Left ventricle myocardium inferior (tissue), 1 donor: Measurements from ENCODE around the gene R3HDML. TPM values are rescaled to one million over a fixed set of nuclear protein-coding genes. Genes with fewer than 3 reads are reported as not detected.

ENCODE experiments used
- DNase-seq: peaks from one replicate; pipeline ENCODE4 v3.0.0-alpha.2; 2020
- H3K27ac ChIP-seq: fragments of 200-600 bp; replicated peaks from 2 replicates; pipeline ENCODE4 v1.8.0; 2021
- H3K27me3 ChIP-seq: fragments of 200-600 bp; 2 replicates; pipeline ENCODE4 v1.8.0; 2021; ENCODE audit warnings: low read depth
- H3K36me3 ChIP-seq: fragments of 200-600 bp; 2 replicates; pipeline ENCODE4 v1.8.0; 2021
- H3K4me1 ChIP-seq: fragments of 200-600 bp; 2 replicates; pipeline ENCODE4 v1.8.0; 2021
- H3K4me3 ChIP-seq: fragments of 200-600 bp; 2 replicates; pipeline ENCODE4 v1.8.0; 2021; ENCODE audit warnings: mild to moderate bottlenecking, moderate library complexity
- H3K9me3 ChIP-seq: fragments of 200-600 bp; replicated peaks from 2 replicates; pipeline ENCODE4 v1.8.0; 2021
- intact Hi-C: fragments of 100-400 bp; cut with micrococcal nuclease; formaldehyde crosslinking; loops from one replicate; pipeline ENCODE4 v1.11.0; 2022
- total RNA-seq: library from RNA; stranded (reverse); fragmentation: NEBNext Ultra II Directional; extraction: Animal tissue kit (Norgen Biotek cat#: 25700); gene quantifications from one replicate; pipeline ENCODE4 v1.2.1, GENCODE V29; 2021
- TF ChIP-seq, protein P1 (sequence below): fragments of 200-600 bp; IDR thresholded peaks from 2 replicates; pipeline ENCODE4 v1.8.0; 2021; ENCODE audit warnings: antibody characterized with exemption, mild to moderate bottlenecking, borderline replicate concordance
- donor health status: DM: no; HTN: yes; CAD: no; lungs with severe emphysema.

R3HDML gene
- total RNA-seq, 1 donor from 2014 or later = not detected

DNA sequence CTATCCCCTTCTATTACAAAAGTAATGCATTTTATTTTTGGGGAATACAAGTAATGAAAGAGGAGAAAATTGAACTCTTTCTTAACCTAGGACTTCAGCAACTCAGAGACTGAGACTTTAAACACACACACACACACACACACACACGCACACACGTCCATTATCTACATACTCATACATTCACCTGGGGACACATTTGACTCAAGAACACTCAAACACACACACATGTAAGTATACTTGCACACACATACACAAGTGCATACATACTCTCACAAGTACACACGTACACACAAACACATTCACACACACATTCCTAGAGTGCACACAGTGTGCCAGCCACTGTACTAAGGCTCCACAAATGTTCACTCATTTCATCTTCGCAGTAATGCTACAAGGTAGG lies 2.1 kb upstream of the R3HDML start:
- no peak for DNase-seq
- Histone ChIP-seq H3K27ac (no peak overlapping the region), H3K4me1 (no peaks in the 10 kb centered on the region), H3K9me3 (no peaks in the 10 kb centered on the region), H3K36me3 (no peaks in the 10 kb centered on the region), H3K4me3 (no peak overlapping the region), H3K27me3 (peaks cover 47% of the 10 kb centered on the region)
- intact Hi-C loops = no loop called here
- TF ChIP-seq, protein P1, sequence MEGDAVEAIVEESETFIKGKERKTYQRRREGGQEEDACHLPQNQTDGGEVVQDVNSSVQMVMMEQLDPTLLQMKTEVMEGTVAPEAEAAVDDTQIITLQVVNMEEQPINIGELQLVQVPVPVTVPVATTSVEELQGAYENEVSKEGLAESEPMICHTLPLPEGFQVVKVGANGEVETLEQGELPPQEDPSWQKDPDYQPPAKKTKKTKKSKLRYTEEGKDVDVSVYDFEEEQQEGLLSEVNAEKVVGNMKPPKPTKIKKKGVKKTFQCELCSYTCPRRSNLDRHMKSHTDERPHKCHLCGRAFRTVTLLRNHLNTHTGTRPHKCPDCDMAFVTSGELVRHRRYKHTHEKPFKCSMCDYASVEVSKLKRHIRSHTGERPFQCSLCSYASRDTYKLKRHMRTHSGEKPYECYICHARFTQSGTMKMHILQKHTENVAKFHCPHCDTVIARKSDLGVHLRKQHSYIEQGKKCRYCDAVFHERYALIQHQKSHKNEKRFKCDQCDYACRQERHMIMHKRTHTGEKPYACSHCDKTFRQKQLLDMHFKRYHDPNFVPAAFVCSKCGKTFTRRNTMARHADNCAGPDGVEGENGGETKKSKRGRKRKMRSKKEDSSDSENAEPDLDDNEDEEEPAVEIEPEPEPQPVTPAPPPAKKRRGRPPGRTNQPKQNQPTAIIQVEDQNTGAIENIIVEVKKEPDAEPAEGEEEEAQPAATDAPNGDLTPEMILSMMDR = no peak

DNA sequence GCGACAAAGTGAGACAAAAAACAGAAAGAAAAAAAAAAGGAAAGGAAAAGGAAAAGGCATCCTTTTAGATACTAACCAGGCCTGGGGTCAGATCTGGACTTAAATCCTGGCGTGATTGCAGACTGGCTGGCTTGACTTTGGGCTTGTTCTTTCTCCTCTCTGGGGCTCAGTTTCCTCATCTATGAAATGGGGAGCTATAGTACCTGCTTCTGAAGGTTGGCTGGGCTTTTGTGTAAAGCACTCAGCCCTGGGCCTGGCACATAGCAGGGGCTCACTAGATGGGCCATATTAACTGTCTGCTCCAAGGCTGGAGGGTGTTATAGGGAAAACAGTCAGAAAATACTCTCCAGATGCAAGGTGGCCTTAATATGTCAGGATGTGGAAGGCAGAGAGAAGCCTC lies 1.2 kb upstream of the R3HDML start:
- intact Hi-C loops = no loop called here
- Histone ChIP-seq H3K4me1 (no peaks in the 10 kb centered on the region), H3K4me3 (no peak overlapping the region), H3K36me3 (no peaks in the 10 kb centered on the region), H3K9me3 (no peaks in the 10 kb centered on the region), H3K27me3 (peaks cover 47% of the 10 kb centered on the region), H3K27ac (no peak overlapping the region)
- TF ChIP-seq, protein P1 = no peak
- DNase-seq = no peak

DNA sequence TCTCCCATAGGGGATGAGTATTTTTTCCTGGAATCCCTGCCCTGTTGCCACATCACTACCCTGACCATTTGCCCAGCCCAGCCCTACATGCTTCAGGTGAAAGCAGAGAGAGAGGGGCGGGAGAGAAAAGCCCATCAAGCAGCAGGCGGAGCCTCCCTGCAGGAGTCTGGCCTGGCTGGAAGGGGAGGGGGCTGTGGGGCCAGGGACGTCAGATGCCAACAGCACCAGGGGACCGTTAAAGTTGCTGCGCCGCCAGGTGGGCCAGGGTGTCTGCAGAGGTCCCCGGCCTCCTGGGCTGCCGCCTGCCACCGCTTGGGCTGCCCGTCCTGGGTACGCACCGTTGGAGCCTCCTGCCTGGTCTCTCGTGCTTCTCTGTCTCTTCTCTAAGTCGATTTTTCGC lies 757 bp upstream of the R3HDML start:
- H3K27ac ChIP-seq = no peak overlapping the region
- no peak for DNase-seq
- H3K4me1 ChIP-seq = no peaks in the 10 kb centered on the region
- intact Hi-C loops = no loop called here
- H3K36me3 ChIP-seq = no peaks in the 10 kb centered on the region
- TF ChIP-seq, protein P1 = no peak
- no peaks in the 10 kb centered on the region for H3K9me3 ChIP-seq
- H3K4me3 ChIP-seq = no peak overlapping the region
- H3K27me3 ChIP-seq = peaks cover 43% of the 10 kb centered on the region

DNA sequence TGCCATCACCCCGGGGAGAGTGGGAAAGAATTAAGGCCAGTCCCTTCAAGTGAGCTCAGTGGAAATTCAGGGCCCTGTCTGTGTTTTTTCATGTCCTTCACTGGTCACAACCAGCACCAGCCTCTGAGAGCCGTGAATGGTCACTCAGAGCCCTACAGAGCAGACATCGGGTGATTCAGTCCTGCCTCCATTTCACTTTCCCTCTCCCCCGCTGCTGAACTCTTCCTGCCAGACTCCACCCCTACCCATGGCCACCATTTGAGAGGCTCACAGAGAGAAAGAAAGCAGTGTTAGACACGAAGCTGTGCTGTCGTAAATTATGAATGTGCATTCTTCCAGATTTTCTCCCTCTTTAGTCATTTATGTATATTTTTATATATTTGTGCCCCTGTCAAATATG lies 5.4 kb downstream of the R3HDML start:
- TF ChIP-seq, protein P1 = no peak
- H3K27ac ChIP-seq = no peak overlapping the region
- intact Hi-C loops = no loop called here

DNA sequence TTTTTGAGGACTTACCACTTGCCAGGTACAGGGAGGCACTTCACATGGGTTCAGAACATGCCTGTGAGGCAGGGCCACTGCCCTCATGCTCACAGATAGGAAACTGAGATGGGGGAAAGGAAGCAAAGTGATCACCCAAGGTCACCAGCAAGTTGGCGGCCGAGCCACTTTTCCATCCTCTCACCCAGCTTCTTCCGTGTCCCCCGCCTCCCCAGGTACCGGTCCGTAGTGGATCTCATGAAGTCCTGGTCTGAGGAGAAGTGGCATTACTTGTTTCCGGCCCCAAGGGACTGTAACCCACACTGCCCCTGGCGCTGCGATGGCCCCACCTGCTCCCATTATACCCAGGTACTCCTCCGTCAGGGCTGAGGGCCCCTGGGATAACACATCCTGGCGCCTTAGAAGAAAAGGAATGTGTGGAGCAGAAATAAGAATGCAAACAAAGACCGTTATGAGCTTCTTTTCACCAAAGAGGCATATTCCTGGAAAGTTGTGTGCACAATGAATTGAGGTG lies 6.4 kb downstream of the R3HDML start:
- H3K9me3 ChIP-seq = no peaks in the 10 kb centered on the region
- no peaks in the 10 kb centered on the region for H3K4me1 ChIP-seq
- peaks cover 12% of the 10 kb centered on the region for H3K27me3 ChIP-seq
- H3K27ac ChIP-seq = no peak overlapping the region
- no peaks in the 10 kb centered on the region for H3K36me3 ChIP-seq
- DNase-seq = no peak
- TF ChIP-seq, protein P1 = no peak
- no peak overlapping the region for H3K4me3 ChIP-seq
- intact Hi-C loops = no loop called here

More for the DNA sequence above, 5.4 kb downstream of the R3HDML start:
- Histone ChIP-seq H3K36me3 (no peaks in the 10 kb centered on the region), H3K27me3 (peaks cover 22% of the 10 kb centered on the region), H3K9me3 (no peaks in the 10 kb centered on the region), H3K4me1 (no peaks in the 10 kb centered on the region), H3K4me3 (no peak overlapping the region)
- no peak for DNase-seq

DNA sequence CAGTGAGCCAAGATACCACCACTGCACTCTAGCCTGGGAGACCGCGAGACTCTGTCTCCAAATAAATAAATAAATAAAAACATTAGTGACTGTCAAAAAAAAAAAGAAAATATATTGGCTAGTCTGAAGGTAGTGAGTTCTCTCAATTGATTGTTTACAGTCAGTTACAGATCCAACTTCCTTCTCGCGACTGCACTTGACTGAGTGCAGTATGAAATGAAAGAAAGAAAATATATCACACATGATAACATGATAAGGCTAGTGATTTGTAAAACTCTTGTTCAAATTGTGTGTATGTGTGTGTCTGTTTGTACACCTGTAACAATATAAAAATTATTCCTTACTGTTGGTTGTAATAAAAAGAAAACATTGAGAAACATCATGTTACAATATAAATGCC lies 7.9 kb downstream of the R3HDML start:
- intact Hi-C loops = no loop called here
- TF ChIP-seq, protein P1 = no peak
- DNase-seq = no peak
- H3K9me3 ChIP-seq = no peaks in the 10 kb centered on the region
- no peaks in the 10 kb centered on the region for H3K4me1 ChIP-seq
- H3K4me3 ChIP-seq = no peak overlapping the region
- H3K36me3 ChIP-seq = no peaks in the 10 kb centered on the region
- peaks cover 19% of the 10 kb centered on the region for H3K27me3 ChIP-seq
- H3K27ac ChIP-seq = no peak overlapping the region
